Brain pericyte (primary cell): ENCODE results near the gene CSRP2.

ENCODE experiments used
- DNase-seq: peaks from one replicate; pipeline ENCODE4 v3.0.0-alpha.2; 2012; ENCODE audit warnings: low read depth, low spot score

Gene CSRP2

GRCh38 chr12:76878899-76879709, at the start of gene CSRP2:
TSS of gene CSRP2 (minus strand) at chr12:76879019. CDS start at chr12:76866260, 12,759 bp downstream.
- DNase-seq = peak; percentile 54

- no peak for DNase-seq
Observed at GRCh38 chr12:76927170-76927784, 48.5 kb upstream of the CSRP2 start.

- DNase-seq = no peak
Observed at GRCh38 chr12:76925135-76925534, 46.3 kb upstream of the CSRP2 start.

DNA sequence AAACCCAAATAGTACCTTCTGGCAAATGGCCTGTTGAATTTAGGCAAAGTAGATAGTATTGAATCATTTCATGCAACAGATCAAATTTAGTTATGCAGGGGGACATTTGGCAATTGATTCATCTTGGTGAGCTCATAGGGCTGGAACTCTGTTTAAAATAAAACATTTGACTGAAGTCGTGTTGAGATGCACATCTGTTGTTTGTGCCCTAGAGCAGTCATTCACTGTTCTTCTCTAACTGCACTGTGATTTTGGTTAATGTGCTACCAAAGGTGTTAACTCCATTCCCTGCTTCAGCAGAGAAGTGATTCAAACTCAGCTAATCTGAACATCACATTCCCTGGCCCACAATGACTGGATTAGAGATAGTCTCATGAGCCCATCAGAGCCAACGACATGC, 44.0 kb upstream of the CSRP2 start:
- no peak for DNase-seq

- no peak for DNase-seq
Observed at GRCh38 chr12:76921891-76922664, 43.3 kb upstream of the CSRP2 start.

GRCh38 chr12:76921100-76921471, 42.3 kb upstream of the CSRP2 start:
- DNase-seq = no peak

GRCh38 chr12:76920172-76921099, 41.6 kb upstream of the CSRP2 start:
- DNase-seq = no peak

- DNase-seq = no peak
Observed at GRCh38 chr12:76919383-76920171, 40.8 kb upstream of the CSRP2 start.

GRCh38 chr12:76916170-76916540, 37.3 kb upstream of the CSRP2 start:
- DNase-seq = no peak

DNA sequence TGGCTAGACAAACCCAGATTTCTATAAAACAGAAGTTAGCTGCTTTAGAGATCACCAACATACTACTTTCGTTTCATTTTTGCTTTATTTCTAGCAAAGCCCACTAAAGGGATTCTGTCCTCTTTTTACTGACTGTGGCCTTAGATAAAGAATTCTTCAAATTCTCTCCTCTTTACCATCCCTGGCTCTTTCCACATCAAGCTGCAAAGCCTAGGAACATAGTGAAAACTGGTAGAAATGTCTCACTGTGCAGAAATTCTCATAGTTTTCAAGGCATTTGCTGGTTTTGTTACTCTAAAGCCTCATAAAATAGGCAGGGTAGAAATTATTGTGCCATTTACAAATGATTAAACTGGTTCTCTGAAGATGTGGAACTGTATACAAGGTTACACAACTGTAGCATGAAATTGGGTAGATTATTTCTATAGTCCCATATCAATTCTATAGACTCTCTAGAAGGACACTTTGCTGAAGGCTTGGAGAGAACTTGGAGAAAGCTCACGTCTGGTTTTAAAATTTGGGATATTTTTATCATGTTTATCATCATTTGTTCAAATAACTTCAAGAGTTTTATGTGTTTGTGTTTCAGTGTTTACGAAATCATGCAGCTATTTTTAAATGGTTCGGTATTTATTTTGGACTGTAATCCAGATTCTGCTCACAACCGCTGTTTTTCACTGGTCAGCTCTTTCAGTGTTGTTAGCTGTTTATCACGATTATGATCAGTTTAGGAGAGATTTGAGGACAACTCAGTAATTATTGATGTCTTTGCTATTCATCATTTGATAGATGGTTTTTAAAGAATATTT, 36.7 kb upstream of the CSRP2 start:
- no peak for DNase-seq

GRCh38 chr12:76914102-76914859, 35.5 kb upstream of the CSRP2 start:
- DNase-seq = no peak

DNA sequence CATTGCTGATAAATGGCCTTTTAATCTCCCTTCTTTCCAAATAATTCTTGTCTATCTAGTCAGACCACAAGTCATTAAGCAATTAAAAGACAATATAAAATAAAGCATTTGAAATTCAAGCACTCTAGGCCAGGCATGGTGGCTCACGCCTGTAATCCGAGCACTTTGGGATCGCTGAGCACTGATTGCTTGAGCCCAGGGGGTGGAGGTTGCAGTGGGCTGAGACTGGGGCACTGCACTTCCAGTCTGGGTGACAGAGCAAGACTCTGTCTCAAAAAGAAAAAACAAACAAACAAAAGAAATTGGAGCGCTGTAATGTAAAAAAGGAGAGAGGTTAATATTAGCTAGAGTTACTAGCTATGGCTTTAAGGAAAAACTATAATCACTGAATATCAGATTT, 30.5 kb upstream of the CSRP2 start:
- no peak for DNase-seq

GRCh38 chr12:76908303-76909017, 29.6 kb upstream of the CSRP2 start:
- no peak for DNase-seq

- DNase-seq = no peak
Observed at GRCh38 chr12:76901628-76902380, 23.0 kb upstream of the CSRP2 start.

DNA sequence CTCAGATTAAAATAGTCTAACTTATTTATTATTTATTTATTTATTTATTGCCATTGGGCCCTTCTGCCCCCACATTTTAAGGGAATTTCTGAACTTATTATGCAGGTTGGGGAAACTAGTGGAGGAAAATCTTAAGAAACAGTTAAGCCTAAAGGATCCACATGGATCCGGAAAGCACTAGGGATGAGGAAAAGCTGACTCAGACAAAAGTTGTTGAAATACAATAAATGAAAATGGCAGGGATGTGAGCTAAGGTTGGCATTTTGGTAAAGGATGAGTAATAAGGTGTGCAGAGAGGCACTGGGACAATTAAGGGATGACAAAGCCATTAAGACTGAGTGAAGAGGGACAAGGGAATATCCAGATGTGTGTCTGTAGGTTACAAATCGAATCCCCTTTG, 20.7 kb upstream of the CSRP2 start:
- no peak for DNase-seq

DNA sequence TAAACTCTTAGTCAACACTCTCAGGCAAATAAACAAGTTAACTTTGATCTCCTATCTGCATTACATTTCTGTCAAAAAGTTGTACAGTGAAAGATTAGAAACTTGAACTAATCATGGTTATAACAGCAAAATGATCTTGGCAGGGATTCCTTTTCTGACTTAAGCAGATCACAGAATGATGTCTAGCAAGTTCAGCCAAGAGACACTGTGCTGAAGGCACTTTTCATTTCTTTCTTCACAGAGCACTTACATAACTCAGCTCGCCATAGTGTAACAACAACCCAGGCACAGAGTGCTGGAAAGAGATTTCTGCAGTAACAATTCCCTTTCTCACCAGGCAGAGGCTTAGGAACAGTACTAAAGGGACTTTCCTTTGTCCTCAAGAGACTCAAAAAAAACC, 19.6 kb upstream of the CSRP2 start:
- no peak for DNase-seq

GRCh38 chr12:76896274-76896673, 17.5 kb upstream of the CSRP2 start:
- DNase-seq = no peak

DNA sequence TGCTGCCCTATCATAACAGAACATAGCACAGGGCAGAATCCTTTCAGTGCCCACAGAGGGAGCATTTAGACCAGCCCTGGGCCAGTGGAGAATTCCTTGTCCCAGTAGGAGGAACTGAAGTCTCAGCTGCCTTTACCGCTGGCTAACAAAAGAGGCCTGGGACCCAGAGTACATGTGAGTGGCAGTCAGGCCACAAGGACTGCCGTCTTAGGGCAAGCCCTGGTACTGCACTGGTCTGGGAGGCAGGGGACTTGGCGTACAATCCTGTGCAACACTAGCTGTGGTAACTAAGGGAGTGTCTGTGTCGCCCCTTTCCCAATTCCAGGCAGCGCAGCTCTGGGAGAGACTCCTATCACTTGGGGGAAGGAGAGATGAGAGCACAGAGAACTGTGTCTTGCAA, 17.0 kb upstream of the CSRP2 start:
- no peak for DNase-seq
